Measurements from ENCODE around the gene S100A7A.
A peak's percentile ranks its signal among the peaks of the same experiment; 100 is the strongest.
"Not testable (repeated sequence)": the region's sequence is repeated elsewhere in the genome, so short reads cannot be mapped to it uniquely, and the experiment has no call there.

The S100A7A gene

DNA sequence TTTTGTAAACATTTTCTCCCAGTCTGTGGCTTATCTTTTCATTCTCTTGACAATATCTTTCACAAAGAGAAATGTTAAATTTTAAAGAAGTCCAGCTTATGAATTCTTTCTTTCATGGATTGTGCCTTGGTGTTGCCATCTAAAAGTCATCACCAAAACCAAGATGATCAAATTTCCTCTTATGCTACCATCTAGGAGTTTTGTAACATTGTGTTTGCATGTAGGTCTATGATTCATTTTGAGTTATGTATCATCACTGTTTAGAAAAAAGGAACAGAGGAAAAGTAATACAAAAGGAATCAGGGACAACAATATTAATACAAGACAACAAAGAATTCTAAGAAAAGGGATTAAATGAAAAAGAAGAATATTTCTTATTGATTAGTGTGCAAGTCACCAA, 46.4 kb downstream of the S100A7A start:
- not testable (repeated sequence) for DNase-seq (ENCODE audit: low read depth)

DNA sequence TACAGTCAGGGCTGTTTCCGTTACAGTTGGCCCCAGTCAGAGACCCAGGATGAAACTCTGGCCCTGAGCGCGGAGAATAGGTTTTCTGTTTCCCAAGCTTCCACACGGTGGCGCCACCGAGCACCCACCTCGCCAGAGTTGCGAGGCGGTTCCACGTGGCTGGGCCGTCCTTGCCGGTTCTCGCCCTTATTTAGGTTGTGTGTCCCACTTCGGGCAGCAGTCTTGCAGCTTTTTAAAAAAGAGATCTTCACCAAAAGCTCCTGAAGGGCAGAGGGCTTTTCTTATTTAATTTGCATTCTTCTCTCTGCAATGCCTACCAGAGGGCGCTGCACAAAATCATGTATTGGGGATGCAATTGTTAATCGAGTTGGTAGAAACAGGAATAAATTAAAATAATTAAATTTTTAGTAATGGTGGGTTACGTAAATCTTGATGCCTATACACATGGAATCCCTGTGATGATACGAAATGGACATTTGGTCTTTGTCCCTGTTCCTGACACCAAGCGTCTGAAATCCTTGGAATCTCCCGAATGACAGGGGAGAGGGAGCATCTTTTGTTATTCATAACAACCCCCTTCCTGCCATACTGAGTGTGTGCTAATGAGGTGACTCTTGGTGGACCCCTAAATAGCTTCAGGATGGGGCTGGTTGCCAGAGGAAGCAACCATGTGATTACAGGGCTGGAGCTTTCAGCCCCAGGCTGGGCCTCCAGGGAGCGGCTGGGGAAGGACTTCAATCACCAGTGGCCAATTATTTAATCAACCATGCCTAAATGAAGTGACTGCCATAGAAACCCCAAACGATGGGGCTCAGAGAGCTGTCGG, 49.7 kb downstream of the S100A7A start:
- DNase-seq (ENCODE audit: low read depth) = peak; percentile 59

DNA sequence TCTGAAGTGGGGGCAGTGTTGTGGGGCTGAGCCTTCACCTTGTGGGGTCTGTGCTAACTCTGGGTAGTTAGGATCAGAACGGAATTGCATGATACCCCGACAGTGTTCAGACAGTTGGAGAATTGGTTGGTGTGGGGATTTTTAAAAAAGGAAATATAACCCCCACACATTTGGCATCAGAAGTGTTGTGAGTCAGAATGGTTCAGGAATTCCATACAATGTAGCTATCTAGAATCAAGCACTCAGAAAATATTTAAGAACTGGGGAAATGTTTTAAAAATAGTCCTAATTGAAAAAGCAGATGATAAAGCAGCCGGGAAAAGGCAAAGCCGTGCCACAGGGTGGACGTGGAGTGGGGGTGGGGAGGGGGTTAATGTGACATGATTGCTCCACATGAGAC, 50.6 kb downstream of the S100A7A start:
- no peak for DNase-seq (ENCODE audit: low read depth)

DNA sequence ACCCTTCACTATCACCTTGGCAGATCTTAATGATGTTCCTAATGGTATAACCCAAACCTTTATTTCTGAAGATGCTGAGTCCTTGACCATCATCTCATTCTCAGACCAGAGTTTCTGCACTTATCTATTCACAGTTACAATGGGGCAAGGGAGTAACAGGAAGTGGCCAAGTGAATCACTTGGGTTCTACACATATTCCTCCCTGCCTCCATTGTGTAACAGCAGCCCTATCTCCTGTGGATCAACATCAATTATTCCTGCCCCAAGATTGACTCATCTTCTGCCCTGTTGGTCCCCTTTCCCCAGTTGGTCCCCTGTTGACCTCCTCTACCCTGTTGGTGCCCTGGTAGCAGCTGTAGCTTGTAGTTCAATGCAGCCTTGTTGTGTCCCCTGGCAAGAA, 54.4 kb downstream of the S100A7A start:
- DNase-seq (ENCODE audit: low read depth) = no peak
